ENCODE measurements around the gene USP25. TPM values are rescaled to one million over a fixed set of nuclear protein-coding genes. Genes with fewer than 3 reads are reported as not detected.

USP25 gene
- total RNA-seq, 8 experiments from 2014 or later = 18.7 to 48.5 (median 34.0) TPM

DNA sequence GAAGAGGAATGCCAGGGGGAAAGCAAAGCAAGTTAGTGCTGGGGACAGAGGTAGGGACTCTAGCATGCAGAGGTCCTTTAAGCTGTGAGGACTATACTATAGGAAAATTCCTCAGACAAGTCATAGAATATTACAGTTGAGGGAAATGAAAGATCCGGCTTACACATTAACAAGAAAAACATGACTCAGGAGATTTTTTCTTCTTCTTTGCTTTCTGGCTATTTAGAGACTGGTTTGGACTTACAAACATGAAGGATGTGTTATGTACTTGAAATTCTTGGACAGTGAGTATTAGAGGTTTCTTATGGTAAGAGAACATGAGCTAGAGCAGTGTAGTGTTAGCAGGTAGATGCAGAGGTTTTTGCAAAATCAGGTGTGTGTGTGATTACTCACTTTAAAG, 24.9 kb downstream of the USP25 start:
- ATAC-seq (replicated peaks in 6 of 8) = peak in 1 of 8 experiments; percentile 26
- in situ Hi-C loops (cut with MboI; ENCODE audit: low pct_unique_long_range_greater_than_20kb in 2 of 9, low sequenced_read_pairs in 9 of 9, unreplicated experiment in 9 of 9) = no loop called here
- Histone ChIP-seq H3K4me1 (replicated peaks in 1 of 2) (no peaks in the 10 kb centered on the region), H3K27ac (no peak overlapping the region), H3K4me3 (no peak overlapping the region)
- 17 to 100% (median 86%) methylated on average over 1 of the region's 1 CpG; no CpG with 5 or more reads in 2 of the 10 experiments for WGBS, 10 experiments

DNA sequence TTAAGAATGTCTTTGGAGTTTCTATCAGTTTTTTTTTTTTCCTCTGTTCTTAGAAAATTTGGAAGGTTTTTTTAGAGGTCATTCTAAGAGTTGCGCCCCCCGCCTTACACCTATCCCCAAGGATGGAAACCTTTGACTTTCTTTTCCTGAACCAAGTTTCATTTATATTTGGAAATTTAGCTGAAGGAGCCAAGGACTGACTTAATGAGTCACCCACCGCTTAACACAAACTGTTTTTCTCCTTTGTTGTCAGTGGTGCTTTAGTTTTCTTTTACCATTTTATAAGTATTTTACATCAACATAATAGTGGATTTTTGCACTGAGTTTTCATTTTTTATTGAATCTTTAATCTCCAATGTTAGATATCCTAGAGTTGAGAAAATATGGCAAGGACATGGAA, 25.3 kb downstream of the USP25 start:
- H3K27ac ChIP-seq = no peak overlapping the region
- no peaks in the 10 kb centered on the region for H3K4me1 ChIP-seq (replicated peaks in 1 of 2)
- WGBS, 10 experiments = 88 to 100% (median 100%) methylated on average over 2 to 3 of the region's 3 CpGs; no CpG with 5 or more reads in 3 of the 10 experiments
- no peak overlapping the region for H3K4me3 ChIP-seq
- ATAC-seq (replicated peaks in 6 of 8) = no peak
- in situ Hi-C loops (cut with MboI; ENCODE audit: low pct_unique_long_range_greater_than_20kb in 2 of 9, low sequenced_read_pairs in 9 of 9, unreplicated experiment in 9 of 9) = no loop called here

DNA sequence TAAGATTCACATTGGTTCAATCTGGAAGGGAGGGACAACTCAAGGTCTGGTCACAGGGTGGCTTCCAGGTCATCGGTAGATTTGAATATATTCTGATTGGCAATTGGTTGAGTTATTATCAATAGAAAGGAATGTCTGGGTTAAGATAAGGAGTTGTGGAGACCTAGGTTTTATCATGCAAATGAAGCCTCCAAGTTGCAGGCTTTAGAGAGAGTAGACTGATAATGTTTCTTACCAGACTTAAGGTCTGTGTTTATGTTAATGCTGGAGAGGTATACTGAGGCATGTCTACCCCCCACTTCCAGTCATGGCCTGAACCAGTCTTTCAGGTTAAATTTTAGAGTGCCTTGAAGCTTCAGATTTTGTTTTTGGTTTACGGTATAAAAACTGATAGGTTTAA, 29.7 kb downstream of the USP25 start:
- in situ Hi-C loops (cut with MboI; ENCODE audit: low pct_unique_long_range_greater_than_20kb in 2 of 9, low sequenced_read_pairs in 9 of 9, unreplicated experiment in 9 of 9) = no loop called here
- Histone ChIP-seq H3K27ac (no peak overlapping the region), H3K4me3 (no peak overlapping the region), H3K4me1 (replicated peaks in 1 of 2) (no peaks in the 10 kb centered on the region)
- 60 to 100% (median 87%) methylated on average over 1 to 2 of the region's 2 CpGs for WGBS, 10 experiments
- ATAC-seq (replicated peaks in 6 of 8) = no peak

DNA sequence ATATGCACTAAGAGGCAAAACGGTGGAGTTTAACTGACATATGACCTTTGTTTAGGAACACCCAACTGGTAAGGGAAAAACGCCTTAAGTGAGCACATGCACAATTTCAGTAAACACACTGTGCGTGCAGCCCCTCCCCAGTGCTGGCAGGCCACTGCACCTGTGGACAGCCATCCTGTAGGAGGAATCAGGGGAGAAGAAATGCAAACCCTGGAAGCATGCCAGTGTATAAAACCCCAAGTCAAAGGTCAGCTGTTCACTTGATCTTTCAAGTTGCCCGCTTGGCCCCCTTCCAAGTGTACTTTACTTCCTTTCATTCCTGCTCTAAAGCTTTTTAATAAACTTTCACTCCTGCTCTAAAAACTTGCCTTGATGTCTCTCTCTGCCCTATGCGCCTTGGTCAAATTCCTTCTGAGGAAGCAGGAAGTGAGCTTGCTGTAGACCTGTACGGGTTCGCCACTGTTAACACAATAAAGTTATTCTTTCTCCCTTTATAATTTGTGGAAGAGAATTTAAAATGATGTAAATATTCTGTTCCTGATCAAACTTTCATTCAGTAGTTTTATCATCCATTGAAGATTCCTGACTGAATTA, 31.8 kb downstream of the USP25 start:
- H3K27ac ChIP-seq = no peak overlapping the region
- WGBS, 10 experiments = 52 to 100% (median 97%) methylated on average over 1 to 6 of the region's 7 CpGs
- no peak overlapping the region for H3K4me3 ChIP-seq
- H3K4me1 ChIP-seq (replicated peaks in 1 of 2) = no peaks in the 10 kb centered on the region
- peak in 1 of 8 experiments; percentile 58 for ATAC-seq (replicated peaks in 6 of 8)
- in situ Hi-C loops (cut with MboI; ENCODE audit: low pct_unique_long_range_greater_than_20kb in 2 of 9, low sequenced_read_pairs in 9 of 9, unreplicated experiment in 9 of 9) = no loop called here

GRCh38 chr21:15763359-15763758, 33.6 kb downstream of the USP25 start:
- no peak overlapping the region for H3K4me3 ChIP-seq
- H3K4me1 ChIP-seq (replicated peaks in 1 of 2) = peaks cover 0 to 4% of the 10 kb centered on the region in 2 donors
- in situ Hi-C loops (cut with MboI; ENCODE audit: low pct_unique_long_range_greater_than_20kb in 2 of 9, low sequenced_read_pairs in 9 of 9, unreplicated experiment in 9 of 9) = no loop called here
- 95 to 100% (median 100%) methylated on average over 1 of the region's 1 CpG; no CpG with 5 or more reads in 5 of the 10 experiments for WGBS, 10 experiments
- no peak for ATAC-seq (replicated peaks in 6 of 8)
- H3K27ac ChIP-seq = no peak overlapping the region

DNA sequence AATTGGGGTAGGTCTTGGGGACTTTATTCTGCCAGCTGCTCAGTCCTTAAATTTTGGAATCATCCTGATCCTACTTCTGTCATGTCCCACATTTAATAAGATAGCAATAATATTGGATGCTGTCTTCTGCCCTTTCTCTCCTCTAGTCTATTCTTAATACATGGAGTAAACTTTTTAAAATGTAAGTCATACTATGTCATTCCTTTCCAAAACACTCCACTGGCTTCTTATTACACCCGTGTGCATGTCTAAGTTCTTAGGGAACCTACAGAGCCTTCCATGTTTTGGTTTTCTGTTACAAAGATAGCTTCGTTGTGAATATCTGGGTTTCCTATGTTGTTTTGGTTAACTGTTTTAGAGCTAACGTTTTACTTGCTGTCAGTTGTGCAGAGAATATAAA, 35.1 kb downstream of the USP25 start:
- H3K4me3 ChIP-seq = no peak overlapping the region
- in situ Hi-C loops (cut with MboI; ENCODE audit: low pct_unique_long_range_greater_than_20kb in 2 of 9, low sequenced_read_pairs in 9 of 9, unreplicated experiment in 9 of 9) = no loop called here
- whole genome bisulfite sequencing, 10 experiments = 18 to 100% (median 88%) methylated on average over 1 to 3 of the region's 3 CpGs; no CpG with 5 or more reads in 1 of the 10 experiments

GRCh38 chr21:15766952-15767603, 37.3 kb downstream of the USP25 start:
- 60 to 100% (median 90%) methylated on average over 1 of the region's 1 CpG; no CpG with 5 or more reads in 3 of the 10 experiments for WGBS, 10 experiments
- Histone ChIP-seq H3K4me3 (no peak overlapping the region), H3K27ac (no peak overlapping the region), H3K4me1 (replicated peaks in 1 of 2) (peaks cover 0 to 4% of the 10 kb centered on the region in 2 donors)
- in situ Hi-C loops (cut with MboI; ENCODE audit: low pct_unique_long_range_greater_than_20kb in 2 of 9, low sequenced_read_pairs in 9 of 9, unreplicated experiment in 9 of 9) = no loop called here
- no peak for ATAC-seq (replicated peaks in 6 of 8)

More for the DNA sequence above, 35.1 kb downstream of the USP25 start:
- no peak overlapping the region for H3K27ac ChIP-seq
- peaks cover 0 to 4% of the 10 kb centered on the region in 2 donors for H3K4me1 ChIP-seq (replicated peaks in 1 of 2)
- no peak for ATAC-seq (replicated peaks in 6 of 8)

DNA sequence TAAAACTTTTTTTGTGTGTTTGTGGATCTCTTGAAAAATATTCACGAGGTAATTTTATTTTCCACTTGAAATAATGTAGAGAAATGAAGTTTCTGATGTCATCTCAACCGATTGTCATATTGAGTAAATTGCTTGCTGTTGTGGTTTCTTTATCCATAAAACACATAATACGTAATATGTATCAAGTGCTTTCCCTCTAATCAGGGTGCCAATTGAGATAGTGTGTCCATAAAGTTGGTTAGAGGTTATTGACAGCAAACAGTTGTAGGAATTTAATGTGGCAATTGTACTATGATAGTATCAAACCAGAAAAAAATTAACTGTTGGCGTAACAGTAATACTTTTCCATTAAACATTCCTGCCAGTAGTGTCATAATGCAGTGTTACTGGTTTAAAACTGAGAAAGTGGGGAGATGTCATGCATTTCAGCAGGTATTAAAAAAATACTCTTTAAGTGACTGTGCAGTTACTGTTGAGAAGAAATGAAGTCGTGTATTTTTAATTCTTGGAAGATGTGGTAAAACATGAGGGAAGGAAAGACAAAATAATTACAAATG, 38.3 kb downstream of the USP25 start:
- in situ Hi-C loops (cut with MboI; ENCODE audit: low pct_unique_long_range_greater_than_20kb in 2 of 9, low sequenced_read_pairs in 9 of 9, unreplicated experiment in 9 of 9) = no loop called here
- H3K4me1 ChIP-seq (replicated peaks in 1 of 2) = peaks cover 0 to 4% of the 10 kb centered on the region in 2 donors
- H3K4me3 ChIP-seq = no peak overlapping the region
- 61 to 100% (median 94%) methylated on average over 1 to 5 of the region's 5 CpGs for WGBS, 10 experiments
- no peak for ATAC-seq (replicated peaks in 6 of 8)
- H3K27ac ChIP-seq = no peak overlapping the region

DNA sequence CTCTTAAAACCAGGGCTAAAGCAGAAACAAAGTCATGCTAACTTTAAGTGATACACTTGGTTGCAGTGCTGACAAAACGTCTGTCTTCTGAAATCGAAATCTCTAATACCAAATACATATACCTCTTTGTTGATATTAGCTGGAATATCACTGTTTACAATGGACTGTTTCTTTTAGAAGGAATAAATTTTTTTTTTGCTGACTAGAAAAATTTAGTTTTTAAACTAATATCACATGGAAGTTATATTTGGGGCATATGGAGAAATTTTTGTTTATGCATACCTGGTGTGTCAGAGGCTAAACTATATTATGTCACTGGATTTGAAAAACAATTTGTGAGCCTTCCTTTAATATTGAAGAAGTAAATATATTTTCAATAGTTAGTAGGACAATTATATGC, 39.1 kb downstream of the USP25 start:
- WGBS, 10 experiments = 75 to 100% (median 100%) methylated on average over 2 of the region's 2 CpGs; no CpG with 5 or more reads in 2 of the 10 experiments
- no peak overlapping the region for H3K4me3 ChIP-seq
- ATAC-seq (replicated peaks in 6 of 8) = no peak
- no peak overlapping the region for H3K27ac ChIP-seq
- in situ Hi-C loops (cut with MboI; ENCODE audit: low pct_unique_long_range_greater_than_20kb in 2 of 9, low sequenced_read_pairs in 9 of 9, unreplicated experiment in 9 of 9) = no loop called here
- H3K4me1 ChIP-seq (replicated peaks in 1 of 2) = peaks cover 0 to 4% of the 10 kb centered on the region in 2 donors

DNA sequence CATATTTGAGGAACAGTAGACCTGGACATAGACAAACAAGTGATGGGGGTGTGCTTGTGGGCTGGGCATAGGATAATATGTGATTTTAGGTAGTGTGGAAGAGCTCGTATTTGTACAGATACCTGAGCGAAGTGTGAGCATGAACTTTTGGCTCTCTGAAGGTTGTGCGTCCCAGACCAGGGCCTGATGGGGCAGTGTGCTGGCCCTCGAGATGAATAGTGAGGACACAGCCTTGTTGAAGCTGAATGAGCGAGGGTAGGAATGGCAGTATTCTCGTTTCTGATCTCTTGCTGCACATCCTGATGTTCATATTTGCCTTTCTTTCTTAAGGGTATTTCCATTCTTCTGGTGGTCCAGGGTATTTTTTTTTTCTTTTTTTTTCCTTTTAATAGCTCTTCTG, 41.5 kb downstream of the USP25 start:
- H3K27ac ChIP-seq = no peak overlapping the region
- in situ Hi-C loops (cut with MboI; ENCODE audit: low pct_unique_long_range_greater_than_20kb in 2 of 9, low sequenced_read_pairs in 9 of 9, unreplicated experiment in 9 of 9) = no loop called here
- no peak overlapping the region for H3K4me3 ChIP-seq
- H3K4me1 ChIP-seq (replicated peaks in 1 of 2) = peaks cover 0 to 4% of the 10 kb centered on the region in 2 donors
- ATAC-seq (replicated peaks in 6 of 8) = no peak
- 85 to 100% (median 95%) methylated on average over 2 to 6 of the region's 6 CpGs; no CpG with 5 or more reads in 1 of the 10 experiments for WGBS, 10 experiments

DNA sequence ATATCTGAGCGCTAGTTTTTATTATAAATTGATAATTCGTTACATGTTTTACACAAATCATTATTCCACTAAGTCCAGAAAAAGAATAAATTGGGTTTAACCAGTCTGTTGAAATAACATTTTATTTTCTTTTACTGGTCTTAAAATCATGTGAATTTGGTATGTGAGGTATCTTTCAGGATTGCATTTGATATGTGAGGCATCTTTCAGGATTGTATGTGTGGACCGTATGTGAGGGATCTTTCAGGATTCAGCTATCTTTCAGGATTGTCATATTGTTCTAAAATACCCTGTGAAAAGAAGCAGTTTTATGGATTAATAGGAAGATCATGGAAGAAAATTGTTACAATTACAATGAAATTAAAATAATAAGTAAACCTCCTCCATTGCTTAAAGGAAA, 42.9 kb downstream of the USP25 start:
- H3K4me1 ChIP-seq (replicated peaks in 1 of 2) = no peaks in the 10 kb centered on the region
- in situ Hi-C loops (cut with MboI; ENCODE audit: low pct_unique_long_range_greater_than_20kb in 2 of 9, low sequenced_read_pairs in 9 of 9, unreplicated experiment in 9 of 9) = no loop called here
- 43 to 100% (median 84%) methylated on average over 2 to 3 of the region's 3 CpGs for WGBS, 10 experiments
- no peak for ATAC-seq (replicated peaks in 6 of 8)
- H3K4me3 ChIP-seq = no peak overlapping the region
- no peak overlapping the region for H3K27ac ChIP-seq

DNA sequence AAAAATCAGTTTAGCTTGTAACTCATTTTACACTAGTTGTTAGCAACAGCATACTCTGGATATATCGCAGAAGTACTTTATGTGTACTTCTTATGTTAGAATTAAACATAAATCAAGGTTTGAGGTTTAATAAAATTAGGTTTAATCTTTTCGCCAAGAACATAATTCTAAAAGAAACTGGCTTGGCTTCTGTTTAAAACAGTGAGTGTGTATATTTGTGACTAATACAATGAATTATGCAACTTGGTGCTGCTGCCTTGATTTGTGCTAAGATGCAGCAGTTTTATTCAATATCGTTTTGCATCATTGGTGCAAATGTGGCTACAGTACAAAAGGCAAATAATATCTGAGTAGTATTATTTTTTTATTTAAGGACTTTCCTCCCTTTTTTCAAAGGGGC, 44.8 kb downstream of the USP25 start:
- in situ Hi-C loops (cut with MboI; ENCODE audit: low pct_unique_long_range_greater_than_20kb in 2 of 9, low sequenced_read_pairs in 9 of 9, unreplicated experiment in 9 of 9) = no loop called here
- 13 to 100% (median 93%) methylated on average over 2 to 3 of the region's 3 CpGs; no CpG with 5 or more reads in 1 of the 10 experiments for WGBS, 10 experiments
- Histone ChIP-seq H3K4me1 (replicated peaks in 1 of 2) (no peaks in the 10 kb centered on the region), H3K27ac (no peak overlapping the region), H3K4me3 (no peak overlapping the region)
- ATAC-seq (replicated peaks in 6 of 8) = peak in 2 of 8 experiments; percentile 70 to 71

DNA sequence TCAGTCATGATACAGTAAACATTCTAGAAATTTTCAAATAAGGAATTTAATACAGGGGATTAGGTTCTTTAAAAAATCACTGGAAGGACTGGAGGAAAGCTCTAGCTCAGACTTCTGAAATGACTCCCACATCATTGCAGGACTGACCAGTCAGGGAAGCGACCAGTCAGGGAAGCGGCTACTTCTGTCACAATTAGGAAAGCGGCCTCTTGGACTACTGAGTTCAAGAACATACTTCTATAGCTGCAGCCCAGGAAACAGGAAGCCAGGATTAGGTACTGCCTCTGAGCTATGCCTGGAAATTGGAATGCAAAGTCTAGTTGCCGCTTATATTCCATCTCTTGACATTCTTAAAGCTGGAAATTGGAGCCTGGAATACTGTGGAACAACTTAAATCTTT, 45.5 kb downstream of the USP25 start:
- no peak for ATAC-seq (replicated peaks in 6 of 8)
- Histone ChIP-seq H3K27ac (no peak overlapping the region), H3K4me3 (no peak overlapping the region), H3K4me1 (replicated peaks in 1 of 2) (no peaks in the 10 kb centered on the region)
- WGBS, 10 experiments = 86 to 100% (median 94%) methylated on average over 1 to 4 of the region's 4 CpGs; no CpG with 5 or more reads in 3 of the 10 experiments
- in situ Hi-C loops (cut with MboI; ENCODE audit: low pct_unique_long_range_greater_than_20kb in 2 of 9, low sequenced_read_pairs in 9 of 9, unreplicated experiment in 9 of 9) = no loop called here
